Measurements from ENCODE around the gene PDE9A. TPM values are rescaled to one million over a fixed set of nuclear protein-coding genes. Genes with fewer than 3 reads are reported as not detected.
"Not testable (repeated sequence)": the region's sequence is repeated elsewhere in the genome, so short reads cannot be mapped to it uniquely, and the experiment has no call there.

The PDE9A gene
- total and polyA plus RNA-seq, 2 experiments from 2014 or later = 6.8 to 14.2 TPM

- Histone ChIP-seq H3K27ac (no peak overlapping the region), H3K4me3 (no peak overlapping the region), H3K4me1 (ENCODE audit: low read depth) (no peaks in the 10 kb centered on the region), H3K36me3 (no peaks in the 10 kb centered on the region), H3K27me3 (no peaks in the 10 kb centered on the region), H3K9me3 (ENCODE audit: low read depth) (no peaks in the 10 kb centered on the region)
- TF ChIP-seq CTCF (IDR thresholded peaks at IDR 0.05; ENCODE audit: low read depth, low read length) = no peak
- no peak for DNase-seq (ENCODE audit: low read depth in 1 of 2, low spot score in 1 of 2)
Measured at GRCh38 chr21:42811960-42812359, 158.5 kb downstream of the PDE9A start.

GRCh38 chr21:42812528-42813241 lies 159.3 kb downstream of the PDE9A start:
- not testable (repeated sequence) for H3K36me3 ChIP-seq; DNase-seq (ENCODE audit: low read depth in 1 of 2, low spot score in 1 of 2); H3K4me3 ChIP-seq; H3K27ac ChIP-seq; H3K27me3 ChIP-seq; H3K9me3 ChIP-seq (ENCODE audit: low read depth); H3K4me1 ChIP-seq (ENCODE audit: low read depth)

- no peak overlapping the region for H3K4me3 ChIP-seq
- no peaks in the 10 kb centered on the region for H3K9me3 ChIP-seq (ENCODE audit: low read depth)
- no peak overlapping the region for H3K27ac ChIP-seq
- TF ChIP-seq CTCF (IDR thresholded peaks at IDR 0.05; ENCODE audit: low read depth, low read length) = no peak
- no peaks in the 10 kb centered on the region for H3K4me1 ChIP-seq (ENCODE audit: low read depth)
- H3K27me3 ChIP-seq = no peaks in the 10 kb centered on the region
- H3K36me3 ChIP-seq = no peaks in the 10 kb centered on the region
- no peak for DNase-seq (ENCODE audit: low read depth in 1 of 2, low spot score in 1 of 2)
Measured at GRCh38 chr21:42815217-42815616, 161.8 kb downstream of the PDE9A start.

- TF ChIP-seq CTCF (IDR thresholded peaks at IDR 0.05; ENCODE audit: low read depth, low read length) = peak; percentile 97
- peaks cover 6% of the 10 kb centered on the region for H3K4me1 ChIP-seq (ENCODE audit: low read depth)
- H3K9me3 ChIP-seq (ENCODE audit: low read depth) = no peaks in the 10 kb centered on the region
- no peak overlapping the region for H3K27ac ChIP-seq
- H3K4me3 ChIP-seq = no peak overlapping the region
- H3K27me3 ChIP-seq = no peaks in the 10 kb centered on the region
- peak; percentile 33 to 70 for DNase-seq (ENCODE audit: low read depth in 1 of 2, low spot score in 1 of 2)
- H3K36me3 ChIP-seq = no peaks in the 10 kb centered on the region
Measured at GRCh38 chr21:42818328-42818749, 164.9 kb downstream of the PDE9A start.

- peaks cover 7% of the 10 kb centered on the region for H3K4me1 ChIP-seq (ENCODE audit: low read depth)
- H3K36me3 ChIP-seq = no peaks in the 10 kb centered on the region
- no peak overlapping the region for H3K27ac ChIP-seq
- H3K27me3 ChIP-seq = no peaks in the 10 kb centered on the region
- TF ChIP-seq CTCF (IDR thresholded peaks at IDR 0.05; ENCODE audit: low read depth, low read length) = no peak
- no peaks in the 10 kb centered on the region for H3K9me3 ChIP-seq (ENCODE audit: low read depth)
- no peak overlapping the region for H3K4me3 ChIP-seq
- no peak for DNase-seq (ENCODE audit: low read depth in 1 of 2, low spot score in 1 of 2)
Measured at GRCh38 chr21:42819861-42820615, 166.6 kb downstream of the PDE9A start.
